Right renal cortex interstitium (tissue), 3 donors: ENCODE measurements around the gene GAMT. TPM values are rescaled to one million over a fixed set of nuclear protein-coding genes. Genes with fewer than 3 reads are reported as not detected.

ENCODE experiments used
- DNase-seq, 3 donors: peaks; one replicate each; pipeline ENCODE4 v3.0.0-alpha.2; 2013; ENCODE audit warnings: low read depth in 3 of 3, low spot score in 2 of 3
- polyA plus RNA-seq, 3 donors: library from polyadenylated mRNA; unstranded; fragments of 120-200 nt; gene quantifications; one replicate each; pipeline ENCODE4 v1.2.1, GENCODE V29; 2013; ENCODE audit not compliant: insufficient read length in 3 of 3

Gene GAMT
- polyA plus RNA-seq, 3 donors: 22.2 to 25.9 (median 25.8) TPM

DNA sequence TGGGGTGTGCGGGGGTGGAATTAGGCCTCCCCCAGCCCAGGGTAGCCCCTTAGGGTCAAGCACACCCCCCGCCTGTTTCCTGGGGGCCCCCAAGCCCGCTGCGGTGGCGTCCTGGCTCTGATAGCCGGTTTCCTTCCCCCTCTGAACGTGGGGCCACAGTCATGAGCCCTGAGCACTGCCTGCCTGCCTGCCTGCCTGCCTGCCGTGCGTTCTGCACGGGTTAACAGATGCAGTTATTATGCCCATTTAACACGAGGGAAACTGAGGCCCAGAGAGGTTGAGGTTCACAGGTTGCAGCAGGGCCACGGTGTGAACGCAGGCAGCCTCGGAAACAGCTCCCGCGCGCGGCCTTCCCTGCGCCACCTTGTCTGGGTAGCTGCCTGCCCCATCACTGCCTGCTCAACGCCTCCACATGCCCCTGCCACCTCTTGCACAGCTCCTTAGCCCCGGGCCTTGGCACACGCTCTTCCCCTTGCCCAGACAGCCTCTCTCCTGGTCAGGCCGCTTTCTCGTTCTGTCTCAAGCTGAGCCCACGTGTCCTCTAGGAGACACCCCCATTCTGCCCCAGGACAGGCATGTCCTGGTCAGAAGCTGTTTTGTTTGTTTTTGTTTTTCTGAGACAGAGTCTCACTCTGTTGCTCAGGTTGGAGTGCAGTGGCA lies 1.2 kb upstream of the GAMT start:
- DNase-seq: no peak

DNA sequence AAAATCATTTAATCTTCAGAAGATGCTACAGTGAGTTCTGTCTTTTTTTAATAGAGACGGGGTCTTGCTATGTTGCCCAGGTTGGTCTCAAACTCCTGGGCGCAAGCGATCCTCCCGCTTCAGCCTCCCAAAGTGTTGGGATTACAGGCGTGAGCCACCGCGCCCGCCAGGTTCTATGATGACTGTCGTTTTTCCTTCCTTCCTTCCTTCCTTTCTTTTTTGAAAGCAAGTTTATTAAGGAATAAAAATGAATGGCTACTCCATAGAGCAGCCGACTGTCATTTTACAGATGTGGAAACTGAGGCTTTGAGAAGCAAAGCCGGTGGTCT lies 511 bp upstream of the GAMT start:
- no peak for DNase-seq

DNA sequence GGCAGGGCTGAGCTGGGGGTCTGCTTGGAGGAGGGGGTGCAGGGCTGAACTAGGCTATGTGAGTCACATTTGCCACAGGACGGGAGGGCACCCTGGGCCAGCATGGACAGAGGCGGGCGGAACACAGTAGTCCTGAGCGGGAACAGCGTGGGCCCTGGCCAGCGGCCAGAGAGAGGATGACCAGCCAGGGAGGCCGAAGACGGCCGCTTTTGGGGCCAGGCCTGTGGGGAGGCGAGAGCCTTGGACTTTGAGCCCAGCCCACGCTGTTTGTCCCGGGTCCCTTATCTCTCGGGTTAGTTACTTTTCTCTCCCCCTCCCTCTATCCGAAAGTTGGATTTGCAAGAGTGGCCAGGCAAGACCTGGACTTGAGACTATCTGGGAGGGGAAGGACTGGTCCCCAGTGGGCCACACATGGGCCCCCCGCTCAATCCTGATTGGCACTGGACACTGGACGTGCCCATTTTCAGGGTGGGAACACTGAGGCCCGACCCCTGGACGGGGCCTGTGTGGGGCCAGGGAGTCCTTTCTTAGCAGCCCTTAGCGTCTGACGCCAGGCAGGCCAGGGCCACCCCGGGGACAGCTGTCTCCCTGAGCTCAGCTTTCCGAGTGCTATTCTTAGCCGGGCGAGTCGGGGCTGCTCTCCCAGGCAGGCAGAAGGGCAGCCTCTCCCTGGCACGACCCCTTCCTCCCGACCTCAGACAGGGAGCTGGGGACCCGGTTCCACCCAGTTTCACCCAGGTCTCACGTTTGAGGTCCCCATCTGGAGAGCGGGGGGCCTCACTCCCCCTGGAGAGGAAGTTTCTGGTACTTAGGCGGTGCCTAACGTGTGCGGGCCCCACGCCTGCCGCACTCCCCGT lies 833 bp downstream of the GAMT start:
- DNase-seq: no peak

DNA sequence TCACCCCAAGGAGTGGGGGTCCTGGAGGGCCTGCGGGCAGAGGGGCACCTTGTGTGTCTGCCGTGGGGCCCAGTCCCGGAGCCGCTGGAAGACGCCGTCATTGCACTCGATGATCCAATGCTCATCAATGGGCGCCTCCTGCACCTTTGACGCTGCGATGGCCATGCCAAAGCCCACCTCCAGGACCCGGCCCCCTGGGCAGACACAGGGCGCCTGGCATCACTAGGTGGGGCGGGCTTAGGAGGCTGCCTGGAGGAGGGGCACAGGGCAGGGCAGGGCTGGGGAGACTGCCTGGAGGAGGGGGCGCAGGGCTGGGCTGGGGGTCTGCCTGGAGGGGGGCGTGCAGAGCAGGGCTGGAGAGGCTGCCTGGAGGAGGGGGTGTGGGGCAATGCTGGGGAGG lies 1.6 kb downstream of the GAMT start:
- DNase-seq: no peak

DNA sequence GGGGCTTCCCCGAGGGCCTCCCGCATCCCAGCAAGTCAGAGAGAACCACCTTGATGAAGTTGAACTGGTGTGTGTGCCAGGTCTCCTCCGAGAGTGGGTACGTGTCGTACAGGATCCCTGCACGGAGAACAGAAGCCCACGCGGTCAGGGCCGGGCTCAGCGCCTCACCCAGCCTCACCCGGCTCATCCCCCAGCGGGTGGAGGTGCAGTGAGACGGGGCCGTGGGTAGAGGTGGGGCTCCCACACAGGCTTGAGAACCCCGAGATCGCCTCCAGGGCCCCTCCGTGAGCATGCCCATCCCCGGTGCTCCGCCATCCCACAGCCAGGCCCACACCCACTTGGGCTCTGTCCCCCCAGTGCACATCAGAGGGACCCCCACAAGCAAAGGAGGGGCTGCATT lies 2.3 kb downstream of the GAMT start:
- DNase-seq: no peak

DNA sequence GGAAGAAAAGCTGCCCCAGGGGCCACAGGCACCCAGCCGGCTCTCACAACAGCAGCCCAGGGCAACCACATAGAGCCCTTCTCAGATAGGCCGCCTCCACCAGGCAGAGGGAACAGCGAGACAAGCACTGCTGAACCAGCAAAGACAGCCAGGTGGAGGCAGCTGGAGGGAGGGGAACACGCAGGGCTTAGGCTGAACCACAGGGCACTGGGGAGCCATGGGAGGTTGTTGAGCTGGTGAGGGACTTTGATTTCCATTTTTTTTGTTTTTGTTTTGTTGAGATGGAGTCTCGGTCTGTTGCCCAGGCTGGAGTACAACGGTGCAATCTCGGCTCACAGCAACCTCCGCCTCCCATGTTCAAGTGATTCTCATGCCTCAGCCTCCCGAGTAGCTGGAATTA lies 3.5 kb downstream of the GAMT start:
- no peak for DNase-seq

DNA sequence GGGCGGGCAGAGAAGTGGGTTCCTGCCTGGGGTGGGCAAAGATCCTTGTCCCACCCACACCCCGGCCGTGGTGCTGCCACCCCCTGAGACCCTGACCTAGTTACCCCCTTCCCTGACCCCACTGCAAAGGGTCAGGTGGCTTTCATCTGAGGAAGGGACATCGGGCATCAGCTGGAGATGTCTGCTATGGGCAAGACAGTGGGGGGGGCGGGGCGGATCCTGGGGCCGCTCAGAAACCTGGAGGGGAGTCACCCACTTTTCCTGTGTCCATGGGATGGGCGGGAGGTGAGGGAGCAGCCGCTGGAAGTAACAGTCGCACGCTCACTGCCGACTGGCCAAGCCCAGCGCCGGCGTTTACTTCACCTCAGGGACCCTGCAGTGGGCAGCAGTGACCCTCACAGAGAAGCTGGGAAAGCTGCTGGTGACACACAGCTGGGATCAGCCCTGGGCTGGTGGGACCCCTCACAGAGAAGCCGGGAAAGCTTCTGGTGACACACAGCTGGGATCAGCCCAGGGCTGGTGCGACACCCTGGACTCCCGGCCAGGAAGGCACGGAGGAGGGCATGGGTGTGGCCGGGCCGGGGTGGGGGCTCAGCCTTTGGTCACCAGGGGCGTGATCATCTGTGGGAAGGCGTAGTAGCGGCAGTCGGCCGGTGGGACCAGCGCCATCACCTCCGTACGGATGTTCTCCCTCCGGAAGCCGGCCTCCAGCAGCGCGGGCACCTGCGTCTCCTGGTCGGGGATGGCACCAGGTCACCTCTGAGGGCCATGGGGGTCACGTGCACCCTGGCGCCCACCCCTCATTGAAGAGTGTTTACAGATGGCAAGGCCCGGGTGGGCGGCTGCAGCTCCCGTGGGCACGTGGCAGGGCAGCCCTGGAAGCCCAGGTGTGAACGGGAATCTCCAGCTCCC lies 4.3 kb downstream of the GAMT start:
- DNase-seq: no peak

DNA sequence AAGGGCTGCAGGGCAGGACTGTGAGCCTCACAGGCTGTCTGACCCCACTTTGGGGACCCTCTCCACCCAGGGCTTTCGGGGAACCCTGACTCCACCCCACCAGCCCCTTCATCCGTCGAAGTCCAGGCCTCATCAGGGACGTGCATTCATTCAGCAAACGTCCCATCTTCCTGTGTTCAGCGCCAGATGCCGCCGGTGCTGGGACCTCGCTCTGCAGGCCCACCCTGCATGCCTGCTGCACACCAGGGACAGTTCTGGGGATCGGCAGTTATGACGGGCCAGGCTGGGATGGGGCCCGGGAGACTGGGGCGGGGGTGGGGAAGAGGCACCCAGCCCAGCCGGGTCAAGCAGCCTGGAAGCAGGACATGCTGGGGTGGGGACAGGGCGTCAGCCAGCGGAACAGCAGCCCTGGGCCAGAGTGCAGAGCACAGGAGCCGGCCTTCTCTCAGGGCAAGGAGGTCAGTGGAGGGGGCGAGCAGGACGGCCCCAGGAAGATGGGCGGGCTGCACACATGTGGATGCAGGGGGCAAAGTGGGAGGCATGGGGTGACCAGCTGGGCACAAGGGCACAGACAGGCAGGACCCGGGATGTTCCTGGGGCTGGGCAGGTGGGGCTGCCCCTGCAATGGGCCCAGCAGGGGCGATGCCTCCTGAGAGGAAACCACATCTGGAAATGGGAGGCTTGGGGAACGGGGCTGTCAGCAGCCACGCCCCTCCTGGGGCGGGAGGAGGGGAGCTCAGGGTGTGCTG lies 5.1 kb downstream of the GAMT start:
- no peak for DNase-seq

DNA sequence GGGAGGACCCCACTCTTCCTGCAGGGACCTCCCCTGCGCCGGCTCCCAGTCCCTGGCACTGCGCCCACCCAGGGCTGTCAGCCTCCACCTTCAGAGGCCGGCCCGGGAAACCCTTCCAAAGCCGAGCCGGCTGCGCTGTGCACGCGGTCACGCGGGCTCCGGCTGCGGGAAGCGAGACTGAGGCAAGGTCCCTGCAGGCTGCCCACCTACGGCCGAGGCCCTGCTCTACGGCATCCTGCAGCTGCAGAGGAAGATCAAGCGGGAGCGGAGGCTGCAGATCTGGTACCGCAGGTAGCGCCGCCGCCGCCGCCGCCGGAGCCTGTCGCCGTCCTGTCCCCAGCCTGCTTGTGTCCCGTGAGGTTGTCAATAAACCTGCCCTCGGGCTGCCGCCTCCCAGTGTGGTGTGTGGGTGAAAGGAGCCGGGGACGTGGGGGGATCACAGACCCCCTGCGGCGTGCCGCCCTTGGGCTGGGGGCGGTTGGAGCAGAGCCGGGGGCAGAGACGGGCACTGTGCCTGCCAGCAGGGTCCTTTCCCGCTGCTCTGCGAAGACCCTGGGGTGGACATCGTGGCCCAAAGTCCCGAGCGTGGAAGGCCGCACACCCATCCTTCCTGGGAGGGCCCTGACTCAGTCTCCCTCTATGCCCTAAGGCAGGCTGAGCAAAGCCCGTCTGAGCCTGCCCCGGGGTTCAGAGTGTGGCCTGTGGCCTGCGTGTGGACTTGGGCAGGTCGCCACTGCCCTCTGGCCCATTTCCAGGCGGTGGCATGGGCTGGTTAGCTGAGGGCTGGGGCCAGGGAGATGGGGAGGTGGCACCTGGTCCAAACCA lies 5.9 kb downstream of the GAMT start:
- DNase-seq: no peak

DNA sequence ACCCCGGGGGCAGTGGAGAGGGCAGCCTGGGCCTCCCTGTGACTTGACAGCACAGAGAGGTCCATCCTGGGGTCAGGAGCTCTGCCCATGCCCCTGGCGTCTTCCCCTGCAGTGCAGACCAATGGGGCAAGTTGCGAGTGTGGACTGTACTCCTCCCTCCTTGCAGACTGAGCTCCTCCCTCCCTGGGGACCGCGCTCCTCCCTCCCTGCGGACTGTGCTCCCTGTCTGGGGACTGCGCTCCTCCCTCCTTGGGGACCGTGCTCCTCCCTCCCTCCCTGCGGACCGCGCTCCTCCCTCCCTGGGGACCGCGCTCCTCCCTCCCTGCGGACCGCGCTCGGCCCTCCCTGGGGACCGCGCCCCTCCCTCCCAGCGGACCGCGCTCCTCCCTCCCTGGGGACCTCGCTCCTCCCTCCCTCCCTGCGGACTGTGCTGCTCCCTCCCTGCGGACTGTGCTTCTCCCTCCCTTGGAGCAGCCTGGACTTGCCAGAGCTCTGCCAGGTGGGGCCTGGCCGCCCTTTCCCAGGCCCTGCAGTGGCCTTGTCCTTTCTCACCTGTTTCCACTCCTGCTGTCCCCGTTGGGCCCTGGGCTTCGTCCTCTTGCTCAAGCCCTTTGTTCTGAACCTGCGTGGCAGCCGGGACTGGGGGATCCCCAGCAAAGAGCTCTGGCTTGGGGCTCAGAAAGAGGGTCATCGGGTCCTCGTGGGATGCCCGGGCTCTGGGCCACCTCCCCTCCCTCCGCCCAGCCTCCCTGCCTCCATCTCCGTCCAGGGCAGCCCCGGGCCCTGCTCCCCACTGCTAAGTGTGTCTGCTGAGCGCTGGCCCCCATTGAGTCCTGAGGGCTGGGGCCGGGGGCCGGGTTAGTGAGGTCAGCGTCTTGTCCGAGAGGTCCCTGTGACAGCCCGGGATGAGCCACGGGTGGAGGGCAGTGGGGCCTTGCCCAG lies 6.8 kb downstream of the GAMT start:
- DNase-seq: no peak

DNA sequence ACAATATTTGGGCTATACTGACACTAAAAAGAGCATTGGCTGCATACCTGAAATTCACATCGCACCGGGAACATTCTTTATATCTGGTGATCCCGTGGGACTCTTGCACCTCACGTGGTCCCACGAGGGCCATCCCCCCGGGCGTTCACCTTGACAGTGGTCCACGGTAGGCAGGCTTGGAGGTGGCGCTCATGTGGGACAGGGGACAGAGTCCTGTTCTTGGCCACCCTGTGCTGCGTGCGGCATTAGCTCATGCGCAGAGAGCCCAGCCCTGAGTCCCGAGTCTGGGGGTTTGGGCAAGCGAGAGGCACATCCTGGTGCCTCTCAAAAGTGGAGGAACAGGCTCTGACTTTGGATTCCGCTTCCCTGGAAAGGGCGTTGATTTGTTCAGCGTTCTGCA lies 7.5 kb downstream of the GAMT start:
- no peak for DNase-seq

DNA sequence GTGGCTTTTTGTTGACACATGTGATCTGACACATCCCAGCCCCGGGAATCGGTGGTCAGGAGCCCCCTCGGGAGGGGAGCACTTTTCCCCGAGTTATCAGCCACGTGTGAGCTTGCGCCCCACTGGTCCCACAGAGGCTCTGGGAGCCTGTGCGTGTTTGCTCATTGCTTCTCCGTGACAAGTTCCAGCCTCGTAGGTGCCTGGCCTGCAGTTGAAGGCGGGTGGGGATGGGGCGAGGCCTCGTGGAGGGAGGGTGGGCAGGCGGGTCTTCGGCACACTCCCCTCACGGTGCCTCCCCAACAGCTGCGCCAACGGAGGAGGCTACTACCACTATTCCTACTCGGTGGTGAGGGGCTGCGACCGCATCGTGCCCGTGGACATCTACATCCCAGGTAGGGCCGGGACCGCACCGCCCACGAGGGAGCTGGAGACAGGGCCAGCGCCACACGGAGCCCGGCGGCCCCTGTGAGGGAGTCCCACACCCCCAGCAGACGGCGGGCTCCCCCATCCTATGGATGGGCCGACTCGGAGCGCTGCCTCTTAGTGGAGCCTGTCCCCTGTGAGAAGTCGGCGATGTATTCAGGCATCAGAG lies 8.3 kb downstream of the GAMT start:
- DNase-seq: no peak

DNA sequence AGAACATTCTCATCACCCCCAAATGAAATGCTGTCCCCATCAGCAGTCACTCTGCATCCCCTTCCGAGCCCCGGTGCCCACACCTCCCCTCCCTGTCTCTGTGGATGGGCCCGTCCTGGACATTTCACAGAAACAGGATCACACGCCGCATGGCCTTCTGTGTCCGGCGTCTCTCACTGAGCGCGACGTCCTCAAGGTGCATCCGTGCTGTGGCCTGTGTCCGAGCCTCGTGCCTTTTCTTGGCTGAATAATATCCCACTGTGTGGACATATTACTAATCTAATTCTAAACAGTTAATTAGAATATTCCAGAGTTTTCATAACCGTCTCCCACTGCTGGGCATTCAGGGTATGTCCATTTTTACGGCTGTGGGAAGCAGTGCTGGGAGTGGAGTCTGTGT lies 8.9 kb downstream of the GAMT start:
- no peak for DNase-seq

DNA sequence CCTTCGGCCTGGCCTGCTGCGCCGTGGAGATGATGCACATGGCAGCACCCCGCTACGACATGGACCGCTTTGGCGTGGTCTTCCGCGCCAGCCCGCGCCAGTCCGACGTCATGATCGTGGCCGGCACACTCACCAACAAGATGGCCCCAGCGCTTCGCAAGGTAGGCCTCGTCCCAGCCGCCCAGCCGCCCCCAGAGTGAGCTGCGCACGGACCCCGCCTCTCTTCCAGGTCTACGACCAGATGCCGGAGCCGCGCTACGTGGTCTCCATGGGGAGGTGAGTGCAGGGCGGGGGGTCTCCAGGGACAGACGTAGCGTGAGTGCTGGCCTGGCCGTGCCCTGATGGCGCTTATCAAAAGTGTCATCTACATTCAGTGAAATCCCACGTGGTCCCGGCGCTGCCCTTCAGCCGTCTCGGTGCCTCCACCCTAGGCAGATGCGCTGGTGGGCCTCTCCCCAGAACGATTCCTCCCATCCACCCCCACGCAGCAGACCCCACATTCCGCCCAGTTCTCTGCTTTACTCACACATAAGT lies 10.4 kb downstream of the GAMT start:
- no peak for DNase-seq

DNA sequence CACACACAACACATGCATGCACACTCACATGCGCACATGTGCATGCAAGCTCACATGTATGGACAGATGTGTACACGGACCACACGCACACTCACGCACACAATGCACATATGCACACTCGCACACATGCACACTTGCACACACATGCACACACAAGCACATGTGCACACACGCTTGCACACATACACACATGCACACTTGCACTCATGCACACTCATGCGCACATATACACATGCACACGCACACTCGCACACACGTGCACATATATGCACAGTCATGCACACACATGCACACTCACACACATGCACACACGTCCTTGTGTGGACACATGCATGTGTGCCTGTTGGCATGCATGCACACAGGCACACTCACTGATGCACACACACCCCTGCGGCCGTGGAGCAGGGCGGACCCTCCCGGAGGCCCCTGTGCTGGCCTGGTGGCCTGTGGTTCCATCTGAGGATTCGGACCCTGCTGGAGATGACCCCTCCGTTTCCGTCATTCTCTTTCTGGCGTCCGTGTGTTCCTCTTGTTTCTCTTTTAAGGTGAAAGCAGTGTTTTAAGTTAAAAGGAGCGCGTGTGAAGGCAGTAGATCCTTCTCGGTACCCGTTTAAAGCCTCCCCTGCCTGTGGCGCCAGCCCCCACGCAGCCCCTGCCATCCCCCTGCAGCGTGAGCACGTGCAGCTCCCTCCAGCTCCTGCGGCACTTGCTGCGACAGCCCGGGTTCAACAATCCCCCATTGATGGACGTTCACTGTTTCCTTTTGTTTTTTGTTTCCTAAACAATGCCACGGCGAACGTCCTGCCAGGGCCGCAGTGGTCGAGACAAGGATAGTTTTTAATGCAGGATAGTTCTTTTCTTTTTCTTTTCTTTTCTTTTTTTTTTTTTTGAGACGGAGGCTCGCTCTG lies 12.1 kb downstream of the GAMT start:
- no peak for DNase-seq

DNA sequence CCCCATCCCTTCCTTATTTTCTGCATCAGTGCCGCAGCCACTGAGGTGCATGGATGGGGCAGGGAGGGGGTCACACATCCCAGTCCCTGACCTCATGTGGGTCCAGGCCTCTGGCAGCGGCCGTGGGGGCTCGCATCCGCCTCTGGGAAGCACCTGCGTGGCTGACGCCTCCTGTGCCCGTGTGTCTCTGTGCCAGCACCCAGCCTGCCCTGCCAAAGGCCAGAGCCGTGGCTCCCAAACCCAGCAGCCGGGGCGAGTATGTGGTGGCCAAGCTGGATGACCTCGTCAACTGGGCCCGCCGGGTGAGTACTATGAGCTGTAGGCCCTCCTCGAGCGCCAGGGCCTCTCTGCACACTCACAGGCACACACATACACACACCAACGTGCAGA lies 12.7 kb downstream of the GAMT start:
- no peak for DNase-seq
